ENCODE measurements around the gene ISM2. TPM values are rescaled to one million over a fixed set of nuclear protein-coding genes. Genes with fewer than 3 reads are reported as not detected.

Gene ISM2
- not detected in 2 replicates for total RNA-seq

GRCh38 chr14:77498120-77498979, at the start of gene ISM2:
Gene ISM2, minus strand, starts transcription at chr14:77498816. Its CDS starts 23 bp downstream, at chr14:77498793.

GRCh38 chr14:77457522-77458248, 40.9 kb downstream of the ISM2 start, which contains the start of the genes AHSA1 and VIPAS39:
Gene AHSA1, plus strand, starts transcription at chr14:77458093. Its CDS starts 97 bp downstream, at chr14:77458190.
Gene VIPAS39, minus strand, starts transcription at chr14:77457601. Its CDS starts 3,499 bp downstream, at chr14:77454102.

Other genes starting within 250 kb of the ISM2 start
- not detected in 2 replicates for gene NGB, start 227.6 kb downstream of the ISM2 start, total RNA-seq
- gene POMT2, start 177.9 kb downstream of the ISM2 start, total RNA-seq: 12.7 and 14.1 TPM in 2 replicates
- 31.6 and 35.8 TPM in 2 replicates for gene GSTZ1, start 177.8 kb downstream of the ISM2 start, total RNA-seq
- gene TMED8, start 121.7 kb downstream of the ISM2 start, total RNA-seq: 6.0 and 6.8 TPM in 2 replicates
- 1.2 and 3.3 TPM in 2 replicates for gene SAMD15, start 121.4 kb downstream of the ISM2 start, total RNA-seq
- 0.17 and 1.0 TPM in 2 replicates for gene NOXRED1, start 75.3 kb downstream of the ISM2 start, total RNA-seq
- 30.5 and 38.9 TPM in 2 replicates for gene VIPAS39, start 41.2 kb downstream of the ISM2 start, total RNA-seq
- 85.2 and 101 TPM in 2 replicates for gene AHSA1, start 40.7 kb downstream of the ISM2 start, total RNA-seq
- gene SPTLC2, start 117.8 kb upstream of the ISM2 start, total RNA-seq: 26.5 and 42.0 TPM in 2 replicates
- gene ALKBH1, start 209.2 kb upstream of the ISM2 start, total RNA-seq: 10.1 and 13.4 TPM in 2 replicates
- gene SLIRP, start 209.3 kb upstream of the ISM2 start, total RNA-seq: 52.3 and 212 TPM in 2 replicates

All from smooth muscle cell of trachea (primary cell).